ENCODE measurements around the gene RBMS1. TPM values are rescaled to one million over a fixed set of nuclear protein-coding genes. Genes with fewer than 3 reads are reported as not detected.
A peak's percentile ranks its signal among the peaks of the same experiment; 100 is the strongest.

The RBMS1 gene
- total and polyA plus RNA-seq, 2 of the 4 experiments (the other 2 are of a cell fraction): 43.5 to 64.9 TPM

GRCh38 chr2:160433466-160434140 lies 60.0 kb downstream of the RBMS1 start:
- CTCF ChIA-PET: interaction anchor here (0.6 to 1.2 kb wide), 2 partner anchors 143 to 163 kb away, joined by 3 read pairs; no protein-coding TSS in a partner anchor
- dilution Hi-C loops (cut with HindIII; ENCODE audit: low sequenced_read_pairs, unreplicated experiment) (no loop called here), in situ Hi-C loops (cut with MboI; ENCODE audit: low sequenced_read_pairs) (no loop called here), intact Hi-C loops (cut with micrococcal nuclease) (no loop called here)
- H3K4me2 ChIP-seq (ENCODE audit: low read depth, low read length): no peak overlapping the region
- peak overlapping the region; percentile 36; the same call in 1 of the 2 replicates for H3K18ac ChIP-seq (ENCODE audit: low read depth, low read length)
- H3K4me1 ChIP-seq (ENCODE audit: control insufficient read depth, insufficient read depth, low read length): peaks cover 8% of the 10 kb centered on the region
- H3K9me3 ChIP-seq (ENCODE audit: control insufficient read depth, insufficient read depth, low read length): peaks cover 4% of the 10 kb centered on the region
- H3K56ac ChIP-seq (ENCODE audit: extremely low read depth, insufficient read depth, low read length): no peak overlapping the region
- no peak overlapping the region for H3K23ac ChIP-seq (ENCODE audit: low read depth, low read length)
- H4K20me1 ChIP-seq (ENCODE audit: insufficient read depth, low read length): 0 out of 2 replicates have a peak, but pooled peaks cover 8% of the 10 kb centered on the region
- no peaks in the 10 kb centered on the region for H3K27me3 ChIP-seq (ENCODE audit: control insufficient read depth, insufficient read depth, low read length)
- no CpG with 5 or more reads among the region's 4 CpGs for WGBS, 2 experiments (ENCODE audit: extremely low coverage in 2 of 2, insufficient read length in 1 of 2)
- ATAC-seq (ENCODE audit: low read depth) (no peak), DNase-seq (no peak)
- H2BK15ac ChIP-seq (ENCODE audit: low read depth, low read length): no peak overlapping the region
- H3K9ac ChIP-seq (ENCODE audit: low read depth, low read length): no peak overlapping the region
- 0 out of 2 replicates have a peak overlapping the region, but pooled peaks have one; percentile 13 for H4K5ac ChIP-seq (ENCODE audit: low read depth, low read length)
- H2AK5ac ChIP-seq (ENCODE audit: low read depth, low read length): no peak overlapping the region
- no peak overlapping the region for H2BK20ac ChIP-seq (ENCODE audit: low read depth, low read length)
- H2AK9ac ChIP-seq (replicated peaks; ENCODE audit: low read depth, low read length, poor library complexity): no peak overlapping the region
- TF ChIP-seq RFX5 (IDR thresholded peaks at IDR 0.05; ENCODE audit: low read depth, low read length) (no peak), CEBPB (IDR thresholded peaks at IDR 0.05; ENCODE audit: low read depth, low read length) (peak; percentile 89)
- peak overlapping the region; percentile 24; the same call in 1 of the 2 replicates for H4K91ac ChIP-seq (ENCODE audit: insufficient read depth, low read depth, low read length)
- no peak overlapping the region for H2AFZ ChIP-seq (replicated peaks; ENCODE audit: low read length, poor library complexity)
- H3K4me3 ChIP-seq (ENCODE audit: insufficient read depth, low read depth, low read length): no peak overlapping the region
- 0 out of 2 replicates have a peak overlapping the region, but pooled peaks have one; percentile 16 for H2BK120ac ChIP-seq (ENCODE audit: low read depth, low read length)
- no peak overlapping the region for H3K27ac ChIP-seq (ENCODE audit: insufficient read depth, low read length)
- H3K9me1 ChIP-seq (ENCODE audit: insufficient read depth, low read length): peaks cover 2% of the 10 kb centered on the region; the same call in 1 of the 2 replicates
- no peak overlapping the region; the same call in 1 of the 2 replicates for H3K4ac ChIP-seq (ENCODE audit: low read depth, low read length)
- H4K8ac ChIP-seq (ENCODE audit: low read depth in 2 of 2, low read length in 2 of 2): no peak overlapping the region; a peak in 1 of 4 replicates
- no TSS peak for BruUV-seq (replicated peaks)
- POLR2A ChIA-PET (ENCODE audit: unreplicated experiment): interaction anchor here (0.6 kb wide), 1 partner anchor 27 kb away, joined by 6 read pairs; no protein-coding TSS in a partner anchor
- H3K36me3 ChIP-seq (ENCODE audit: control insufficient read depth, insufficient read depth, low read length): peaks cover 7% of the 10 kb centered on the region
- H3K14ac ChIP-seq (replicated peaks; ENCODE audit: low read depth, low read length): no peak overlapping the region
- H3K79me1 ChIP-seq (ENCODE audit: low read depth in 1 of 2, low read length in 2 of 2): peaks cover 29 to 62% of the 10 kb centered on the region in 2 experiments
- H2BK5ac ChIP-seq (ENCODE audit: low read depth, low read length, poor library complexity, severe bottlenecking): no peak overlapping the region

Measured in IMR-90 (cell line).